ENCODE data around the gene CNRIP1.
"Not testable (repeated sequence)": the region's sequence is repeated elsewhere in the genome, so short reads cannot be mapped to it uniquely, and the experiment has no call there.

The CNRIP1 gene, protein sequence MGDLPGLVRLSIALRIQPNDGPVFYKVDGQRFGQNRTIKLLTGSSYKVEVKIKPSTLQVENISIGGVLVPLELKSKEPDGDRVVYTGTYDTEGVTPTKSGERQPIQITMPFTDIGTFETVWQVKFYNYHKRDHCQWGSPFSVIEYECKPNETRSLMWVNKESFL

DNA sequence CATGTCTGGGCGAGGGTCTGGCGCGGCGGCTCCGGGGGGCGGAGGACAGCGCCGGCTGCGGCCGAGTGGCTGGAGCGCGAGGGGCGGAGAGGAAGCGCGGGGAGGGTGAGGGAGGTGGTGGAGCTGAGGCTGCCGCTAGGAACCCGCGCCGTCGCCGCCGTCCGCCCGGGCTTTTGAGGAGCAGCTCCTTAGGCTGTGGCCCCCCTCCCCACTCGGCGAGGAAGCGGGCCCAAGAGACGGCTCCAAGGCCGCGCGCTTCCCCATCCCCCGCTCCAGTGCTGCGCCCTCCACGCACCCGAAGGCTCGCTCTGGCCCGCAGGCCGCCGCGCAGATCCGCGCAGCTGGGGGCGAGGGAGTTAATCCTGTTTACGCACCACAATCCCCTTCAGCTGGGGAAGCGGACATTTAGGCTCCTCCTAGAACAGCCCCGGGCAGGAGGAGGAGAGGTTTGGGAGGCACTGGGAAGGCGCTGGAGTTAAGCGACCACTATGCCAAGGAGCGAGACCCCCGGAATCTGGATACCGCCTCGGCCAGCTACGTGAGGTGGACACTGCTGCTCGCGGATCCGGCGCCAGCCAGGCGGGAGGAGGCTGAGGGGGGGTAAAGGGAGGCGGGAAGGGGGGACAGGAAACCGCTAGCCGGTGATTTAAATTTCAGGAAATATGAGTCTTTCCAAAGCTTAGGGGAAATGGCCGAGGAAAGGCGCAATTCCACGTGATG, at the start of gene CNRIP1:
CNRIP1 (minus strand) TSS at position 552 of the 720 bp plus-strand sequence; CDS start at position 3, 549 bp downstream.
- peak; percentile 81 for DNase-seq (ENCODE audit: low spot score)

DNA sequence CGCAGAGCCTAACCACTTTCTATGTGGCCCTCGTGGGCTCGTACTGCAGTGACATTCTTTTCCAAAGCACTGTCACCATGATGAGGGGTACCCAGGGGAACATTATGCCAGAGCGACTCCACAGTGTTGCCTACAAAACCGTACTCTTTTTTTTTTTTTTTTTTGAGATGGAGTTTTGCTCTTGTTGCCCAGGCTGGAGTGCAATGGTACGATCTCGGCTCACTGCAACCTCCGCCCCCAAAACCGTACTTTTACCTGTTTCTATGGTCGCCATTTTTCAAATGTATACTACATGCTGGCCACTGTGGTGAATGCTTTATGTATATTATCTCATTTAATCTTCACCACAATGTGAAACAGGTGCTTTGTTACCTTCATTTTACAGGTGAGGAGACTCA, 49.6 kb upstream of the CNRIP1 start:
- no peak for DNase-seq (ENCODE audit: low spot score)

DNA sequence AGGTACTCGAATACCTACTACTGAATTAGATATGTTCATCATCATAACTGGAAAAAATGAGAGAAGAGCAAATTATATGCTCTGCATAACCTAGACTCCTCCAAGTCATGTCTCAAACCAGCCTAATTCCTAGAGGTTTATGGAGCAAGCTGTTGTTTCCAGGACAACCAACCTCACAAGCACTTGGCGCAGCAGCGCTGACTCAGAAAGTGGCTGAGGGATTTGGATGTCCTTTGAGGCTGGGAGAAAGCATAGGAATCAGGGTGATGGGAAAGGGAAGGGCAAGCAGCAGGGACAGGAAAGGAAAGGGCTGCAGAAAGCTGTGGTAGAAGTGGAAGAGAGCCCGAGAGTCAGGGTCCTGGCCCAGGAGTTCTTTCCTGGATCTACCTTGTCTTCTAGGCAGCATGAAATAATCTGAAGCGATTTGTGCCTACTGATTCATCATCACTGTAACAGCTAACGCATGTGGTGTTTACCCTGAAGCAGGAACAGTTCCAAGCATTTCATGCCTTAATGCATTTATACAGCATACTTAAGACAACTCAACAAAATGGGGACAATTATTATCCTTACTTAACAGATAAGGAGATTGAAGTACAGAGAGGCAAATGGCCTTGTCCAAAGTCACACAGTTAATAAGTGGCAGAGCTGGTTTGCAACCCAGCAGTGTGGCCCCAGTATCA, 49.0 kb upstream of the CNRIP1 start:
- peak; percentile 84 for DNase-seq (ENCODE audit: low spot score)

DNA sequence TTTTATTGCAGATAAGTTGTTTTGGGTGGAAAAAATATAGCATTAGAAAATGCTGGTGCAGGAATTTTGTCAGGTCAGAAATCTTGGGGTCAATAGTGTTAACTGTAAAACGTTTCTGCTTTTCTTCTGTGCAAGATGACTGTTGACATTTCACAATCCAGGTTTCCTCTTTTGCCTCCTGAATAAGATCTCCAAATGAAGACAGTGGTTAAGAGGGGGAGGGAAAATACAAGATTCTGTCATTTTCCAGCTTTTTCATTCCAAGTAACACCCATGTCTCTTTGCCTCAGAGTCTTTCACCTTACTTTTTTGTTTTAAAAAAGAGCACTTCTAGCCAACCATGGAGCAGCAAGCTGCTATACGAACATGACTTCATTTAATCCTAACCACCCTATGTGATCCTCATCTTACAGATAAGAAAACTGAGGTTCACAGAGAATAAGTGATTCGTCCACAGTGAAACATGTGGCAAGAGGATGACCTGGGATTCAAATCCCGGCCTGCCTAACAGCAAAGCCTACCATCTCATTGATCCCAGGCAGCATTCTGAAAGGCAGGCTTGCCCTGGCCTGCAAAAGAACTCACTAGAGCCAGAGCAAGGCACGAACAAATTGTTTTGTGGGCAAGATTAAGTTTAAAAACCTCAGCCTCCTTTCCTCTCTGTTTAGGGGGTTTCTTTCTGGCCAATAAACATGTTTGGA, 48.4 kb upstream of the CNRIP1 start:
- no peak for DNase-seq (ENCODE audit: low spot score)

DNA sequence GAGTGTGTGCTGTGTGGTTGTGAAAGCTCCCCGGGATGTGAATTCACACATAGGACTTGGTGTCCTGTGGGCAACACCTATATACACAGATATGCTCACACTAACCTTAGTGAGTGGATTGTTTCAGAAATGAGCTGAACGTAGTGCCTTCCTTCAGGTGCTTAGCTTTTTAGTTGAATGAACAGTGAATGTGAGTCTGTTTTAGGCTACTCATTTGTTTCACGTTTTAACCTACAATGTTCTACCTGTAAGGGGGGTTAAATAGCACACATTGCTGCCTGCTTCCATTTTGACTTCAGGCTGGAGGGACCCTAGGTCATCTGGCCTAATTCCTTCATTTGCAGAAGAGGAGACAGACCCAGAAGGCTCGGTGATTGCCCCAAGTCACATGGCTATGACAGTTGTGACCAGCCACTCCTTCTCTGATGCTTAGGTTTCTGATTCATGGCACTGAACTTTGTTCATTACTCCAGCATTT, 46.4 kb upstream of the CNRIP1 start:
- DNase-seq (ENCODE audit: low spot score) = no peak

DNA sequence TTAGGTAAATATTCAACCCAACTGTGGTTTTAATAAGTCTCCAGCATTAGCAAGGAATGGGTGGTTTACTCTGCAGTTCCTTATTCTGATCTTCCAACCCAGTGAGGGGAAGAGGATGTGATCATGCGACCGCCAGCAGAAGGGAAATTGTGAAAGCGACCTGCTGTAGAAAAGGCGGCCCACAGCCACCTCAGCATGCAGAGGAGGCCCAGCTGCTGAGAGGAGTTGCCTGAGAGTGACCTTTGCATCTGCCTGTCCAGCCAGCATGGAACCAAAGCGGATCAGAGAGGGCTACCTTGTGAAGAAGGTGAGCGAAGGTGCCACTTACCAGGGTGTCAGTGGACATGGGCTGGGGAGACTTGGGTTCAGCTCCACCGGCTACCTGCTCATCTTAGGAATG, 45.3 kb upstream of the CNRIP1 start, which contains the start of gene PLEK:
PLEK (plus strand) TSS at position 196 of the 400 bp plus-strand sequence; CDS start at position 266, 70 bp downstream.
- no peak for DNase-seq (ENCODE audit: low spot score)

DNA sequence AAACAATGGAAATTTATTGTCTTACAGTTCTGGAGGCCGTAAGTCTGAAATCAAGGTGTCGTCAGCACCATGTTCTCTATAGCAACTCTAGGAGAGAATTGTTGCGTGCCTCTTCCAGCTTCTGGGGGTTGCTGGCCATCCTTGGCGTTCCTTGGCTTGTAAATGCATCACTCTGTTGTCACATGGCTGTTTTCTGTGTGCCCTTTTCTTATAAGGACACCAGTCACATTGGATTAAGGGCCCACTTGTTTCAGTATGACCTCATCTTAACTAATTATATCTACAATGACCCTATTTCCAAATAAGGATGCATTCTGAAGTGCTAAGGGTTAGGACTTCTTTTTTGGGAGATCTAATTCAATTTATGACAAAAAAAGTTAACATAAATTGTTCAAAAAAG, 44.0 kb upstream of the CNRIP1 start:
- DNase-seq (ENCODE audit: low spot score) = no peak

DNA sequence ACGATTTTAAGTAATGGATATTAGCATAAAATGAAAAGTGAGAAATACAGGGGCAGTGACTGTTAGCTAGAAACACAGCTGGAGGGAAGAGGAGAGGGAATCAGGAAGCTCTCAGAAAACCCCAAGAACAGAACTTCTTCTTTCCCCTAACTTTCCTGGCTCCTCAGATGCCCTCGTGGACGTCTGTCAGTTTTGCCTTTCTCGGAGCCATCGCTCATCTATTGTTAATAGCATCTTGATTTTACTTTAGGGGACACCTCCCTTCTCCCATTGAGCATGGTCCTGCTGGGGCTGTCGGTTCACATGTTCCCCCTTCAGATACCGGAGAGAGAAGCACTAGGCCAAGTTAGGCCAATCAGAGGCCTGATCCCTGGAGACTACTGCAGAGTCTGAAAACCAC, 43.0 kb upstream of the CNRIP1 start:
- DNase-seq (ENCODE audit: low spot score) = no peak

DNA sequence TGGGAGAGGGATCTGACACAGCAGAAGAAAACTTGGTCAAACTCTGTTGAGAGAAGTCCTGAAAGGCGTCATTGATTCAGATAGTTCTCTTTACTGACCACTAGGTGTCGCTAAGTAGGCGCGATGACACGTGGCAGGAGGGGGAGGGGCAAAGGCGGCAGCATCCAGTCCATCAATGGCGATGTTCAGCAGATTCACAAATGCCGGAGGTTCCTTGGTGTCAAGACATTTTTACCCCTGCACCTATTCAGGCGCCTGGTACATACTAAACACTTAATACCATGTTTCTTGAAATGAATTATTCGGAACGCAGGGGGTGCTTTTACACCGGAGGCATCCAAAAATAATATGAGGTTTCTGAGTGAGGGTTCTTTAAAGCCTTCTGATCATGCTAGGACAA, 42.3 kb upstream of the CNRIP1 start:
- DNase-seq (ENCODE audit: low spot score) = peak; percentile 54

DNA sequence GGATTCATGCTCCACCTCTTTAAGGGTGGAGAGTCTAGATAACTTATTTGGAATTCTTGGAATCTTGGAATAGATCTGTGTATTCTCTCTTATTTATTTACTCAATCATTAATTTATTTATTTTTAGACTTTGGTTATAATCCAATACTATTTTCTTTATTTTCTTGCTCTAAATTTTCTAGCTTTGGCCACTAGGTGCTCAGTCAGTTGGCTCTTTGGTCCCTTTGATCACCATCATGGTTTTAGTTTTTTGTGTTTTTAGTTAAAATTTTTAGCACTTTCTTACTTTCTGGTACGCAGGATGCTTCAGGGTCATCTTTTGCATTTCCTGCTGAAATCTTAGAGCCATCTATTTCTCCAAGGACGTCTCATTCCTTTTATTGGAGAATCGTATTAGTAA, 40.1 kb upstream of the CNRIP1 start:
- DNase-seq (ENCODE audit: low spot score) = no peak

DNA sequence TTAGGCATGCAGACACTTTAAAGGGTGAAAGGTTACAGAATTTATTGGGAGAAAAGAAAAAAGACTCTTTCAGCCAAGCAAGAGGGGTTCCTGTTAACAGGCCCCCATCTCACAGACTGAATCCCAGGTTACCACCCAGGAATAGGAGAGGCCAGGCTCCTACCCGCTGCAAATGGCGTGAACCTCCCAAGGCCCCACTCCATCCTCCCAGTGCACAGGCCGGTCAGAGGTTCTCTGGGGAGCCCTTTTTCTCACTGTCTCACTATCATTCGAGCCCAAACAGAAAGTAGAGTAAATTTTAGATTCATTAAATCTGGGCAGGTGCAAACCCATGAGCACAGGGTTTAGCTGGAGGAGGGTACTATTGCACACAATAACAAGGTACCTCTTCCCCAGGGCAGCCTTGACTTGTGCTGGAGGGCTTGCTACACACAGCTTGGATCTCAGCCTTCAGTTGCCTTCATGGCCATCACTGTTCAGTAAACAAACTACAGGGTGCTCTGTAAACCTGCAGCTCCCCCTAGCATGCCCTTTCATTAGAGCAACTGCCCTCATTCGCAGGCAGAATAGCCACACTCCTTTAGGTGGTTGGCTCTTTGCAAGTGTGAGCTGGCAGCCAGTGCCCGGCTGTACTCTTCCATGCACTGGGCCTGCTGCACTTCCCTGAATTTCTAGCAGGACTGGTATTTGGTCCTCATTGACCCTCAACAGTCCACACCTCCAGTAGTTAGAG, 38.0 kb upstream of the CNRIP1 start:
- peak; percentile 59 for DNase-seq (ENCODE audit: low spot score)

DNA sequence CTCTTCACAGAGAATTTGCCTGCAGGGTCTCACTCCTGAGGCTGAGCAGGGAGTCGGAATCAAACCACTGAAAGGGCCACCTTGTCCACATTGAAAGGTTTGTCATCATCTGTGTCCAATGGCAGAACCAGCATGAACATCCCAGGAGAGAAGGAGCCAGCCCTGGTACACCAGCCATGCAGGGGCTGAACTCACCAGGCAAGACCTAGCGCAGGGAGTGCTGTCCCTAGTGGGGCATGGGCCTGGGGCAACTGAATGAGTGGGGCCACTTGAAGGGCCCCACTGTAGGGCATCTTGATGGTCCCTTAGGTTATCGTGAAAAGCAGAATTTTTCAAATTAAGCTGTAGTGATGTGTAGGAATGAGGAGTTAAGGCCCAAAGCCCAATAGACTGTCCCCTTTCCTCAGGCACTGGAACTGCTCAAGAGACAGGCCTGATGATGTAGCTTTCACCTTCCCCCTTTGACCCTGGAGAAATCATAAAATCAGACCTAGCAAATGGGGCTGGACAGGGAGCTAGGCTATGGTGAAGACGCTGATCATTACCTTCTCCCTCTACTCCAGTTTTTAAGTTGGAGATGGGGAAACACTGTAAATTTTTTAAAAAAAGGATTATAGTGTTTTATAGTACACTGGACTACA, 37.0 kb upstream of the CNRIP1 start:
- DNase-seq (ENCODE audit: low spot score) = no peak

DNA sequence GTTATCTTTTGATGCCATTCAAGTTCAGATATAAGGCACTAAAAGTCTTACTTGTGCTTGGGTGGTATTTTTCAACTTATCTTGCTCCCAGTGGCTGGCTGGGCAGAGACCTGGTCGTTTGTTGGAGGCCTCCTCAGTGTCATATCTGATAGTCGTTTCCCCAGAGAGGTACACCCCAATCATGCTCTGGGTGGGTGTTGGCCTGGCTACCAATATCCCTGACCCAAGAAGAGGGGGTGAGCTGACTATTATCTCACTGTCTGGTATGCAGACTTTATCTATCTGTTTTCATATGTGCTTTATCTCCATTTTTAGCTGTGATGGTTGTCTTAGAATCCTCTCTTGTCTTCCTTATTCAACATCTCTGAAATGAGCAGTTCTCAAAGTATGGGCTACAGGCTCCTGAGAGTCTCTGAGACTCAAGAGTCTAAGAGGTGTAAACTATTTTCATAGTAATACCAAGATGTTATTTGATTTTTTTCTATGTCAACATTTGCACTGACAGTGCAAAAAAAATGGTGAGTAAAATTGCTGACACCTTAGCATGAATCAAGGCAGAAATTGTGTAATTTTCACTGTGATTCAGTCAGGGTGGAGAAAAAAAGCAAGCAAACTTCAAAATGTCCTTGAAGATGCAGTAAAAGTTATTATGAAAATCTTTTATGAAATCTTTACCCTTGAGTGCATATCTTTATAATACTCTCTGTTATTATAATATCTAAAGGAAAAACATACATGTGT, 33.1 kb upstream of the CNRIP1 start:
- DNase-seq (ENCODE audit: low spot score) = no peak

DNA sequence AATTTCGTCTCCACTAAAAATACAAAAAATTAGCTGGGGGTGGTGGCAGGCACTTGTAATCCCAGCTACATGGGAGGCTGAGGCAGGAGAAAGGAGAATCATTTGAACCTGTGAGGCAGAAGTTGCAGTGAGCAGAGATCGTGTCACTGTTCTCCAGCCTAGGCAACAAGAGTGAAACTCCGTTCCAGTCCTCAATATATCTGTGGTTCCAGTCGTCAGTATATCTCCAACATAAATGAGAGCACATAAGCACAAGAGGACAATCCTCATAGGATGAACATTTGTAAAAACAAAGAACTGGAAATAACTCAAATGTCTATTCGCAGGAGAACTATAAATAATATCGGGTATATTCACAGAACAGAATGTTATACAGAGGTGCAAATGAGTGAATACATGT, 32.2 kb upstream of the CNRIP1 start:
- DNase-seq (ENCODE audit: low spot score) = no peak

DNA sequence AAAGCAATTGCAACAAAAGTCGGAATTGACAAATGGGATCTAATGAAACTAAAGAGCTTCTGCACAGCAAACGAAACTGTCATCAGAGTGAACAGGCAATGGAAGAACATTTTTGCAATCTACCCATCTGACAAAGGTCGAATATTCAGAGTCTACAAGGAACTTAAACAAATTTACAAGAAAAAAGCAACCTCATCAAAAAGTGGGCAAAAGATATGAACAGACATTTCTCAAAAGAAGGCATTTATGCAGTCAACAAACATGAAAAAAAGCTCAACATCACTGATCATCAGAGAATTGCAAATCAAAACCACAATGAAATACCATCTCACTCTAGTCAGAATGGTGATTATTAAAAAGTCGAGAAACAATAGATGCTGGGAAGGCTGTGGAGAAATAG, 29.3 kb upstream of the CNRIP1 start:
- not testable (repeated sequence) for DNase-seq (ENCODE audit: low spot score)

DNA sequence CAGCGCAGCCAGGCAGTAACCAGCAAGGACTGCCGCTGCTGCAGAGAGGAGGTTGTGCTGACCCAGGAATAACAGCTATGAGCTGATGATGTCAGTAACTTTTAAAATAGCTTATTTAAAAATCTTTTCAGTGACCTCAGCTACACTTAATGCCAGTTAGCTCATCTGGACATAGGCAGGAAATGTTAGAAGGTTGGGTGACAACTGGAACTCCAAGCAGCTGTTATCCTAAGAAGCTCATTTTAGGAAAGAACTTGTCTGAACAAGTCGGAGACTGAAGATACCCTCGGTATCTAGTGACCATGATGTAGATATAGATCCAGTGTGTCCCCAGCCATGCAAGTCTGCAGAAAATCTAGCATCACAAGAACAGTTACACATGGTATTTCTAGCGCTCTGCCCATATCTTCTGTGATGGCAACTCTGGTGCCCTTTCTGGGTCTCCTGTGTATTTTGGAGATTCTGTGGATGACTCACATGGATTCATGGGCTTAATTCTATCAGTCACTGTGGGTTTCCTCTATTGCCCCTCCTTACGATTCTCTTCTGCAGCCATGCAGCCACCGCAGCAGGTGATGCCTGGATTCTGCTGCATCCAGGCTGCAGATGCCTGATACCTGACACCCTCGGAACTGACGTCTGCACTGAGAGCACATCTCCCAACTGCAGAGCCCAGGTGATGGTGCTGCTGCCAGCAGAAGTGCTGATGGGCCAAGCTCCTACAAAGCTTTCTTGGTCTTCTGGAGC, 25.6 kb upstream of the CNRIP1 start:
- DNase-seq (ENCODE audit: low spot score) = no peak

DNA sequence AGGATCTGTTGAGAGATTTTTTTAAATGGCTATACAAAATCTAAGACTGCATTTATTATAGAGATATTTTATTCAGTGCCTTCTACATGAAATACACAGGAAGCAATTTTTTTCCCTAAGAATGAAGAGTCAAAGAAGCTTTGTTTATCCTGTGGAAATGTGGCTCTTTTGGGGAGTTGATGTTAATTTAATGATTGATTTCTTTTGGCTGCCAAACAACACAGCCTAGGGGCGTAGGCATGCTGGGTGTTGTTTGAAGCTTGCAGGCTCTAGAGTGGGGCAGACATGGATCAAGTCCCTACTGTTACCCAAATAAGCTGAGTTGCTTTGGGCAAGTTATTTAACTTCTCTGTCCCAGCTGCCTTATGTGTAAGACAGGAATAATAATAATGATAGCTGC, 24.3 kb upstream of the CNRIP1 start:
- DNase-seq (ENCODE audit: low spot score) = no peak

DNA sequence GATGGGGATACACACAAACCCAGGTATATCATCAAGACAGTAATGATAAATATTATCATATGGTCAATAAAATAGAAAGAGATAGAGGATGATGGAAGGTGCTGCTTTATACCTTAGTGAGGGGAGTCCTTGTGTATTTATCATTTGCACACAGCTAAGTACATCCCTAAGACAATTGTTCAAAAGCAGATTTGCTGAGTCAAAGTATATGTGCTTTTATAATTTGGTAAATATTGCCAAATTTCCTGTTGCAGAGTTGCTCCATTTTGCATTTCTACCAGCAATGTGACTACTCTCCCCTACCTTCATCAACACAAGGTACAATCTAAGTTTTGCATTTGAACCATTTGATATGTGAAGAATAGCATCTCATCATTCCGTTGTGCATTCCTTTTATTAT, 22.7 kb upstream of the CNRIP1 start:
- DNase-seq (ENCODE audit: low spot score) = no peak

DNA sequence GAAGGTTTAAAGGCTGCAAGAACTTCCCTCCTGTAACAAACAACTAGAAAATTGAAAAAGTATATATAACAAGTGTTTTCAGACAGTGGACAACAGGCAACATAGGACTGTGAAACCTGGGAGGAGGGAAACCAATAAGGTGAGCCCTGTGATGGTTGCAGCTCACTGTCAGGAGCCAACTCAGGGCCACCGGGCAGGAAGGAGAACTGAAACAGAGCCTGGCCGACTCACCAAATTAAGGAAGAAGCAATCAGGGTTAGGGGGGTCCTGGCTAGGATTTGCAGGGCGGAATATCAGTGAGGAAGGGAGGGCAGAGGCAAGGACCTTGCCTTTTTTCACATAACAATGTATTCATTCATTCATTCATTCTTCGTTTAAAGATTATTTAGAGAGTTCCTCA, 21.8 kb upstream of the CNRIP1 start:
- DNase-seq (ENCODE audit: low spot score) = no peak

DNA sequence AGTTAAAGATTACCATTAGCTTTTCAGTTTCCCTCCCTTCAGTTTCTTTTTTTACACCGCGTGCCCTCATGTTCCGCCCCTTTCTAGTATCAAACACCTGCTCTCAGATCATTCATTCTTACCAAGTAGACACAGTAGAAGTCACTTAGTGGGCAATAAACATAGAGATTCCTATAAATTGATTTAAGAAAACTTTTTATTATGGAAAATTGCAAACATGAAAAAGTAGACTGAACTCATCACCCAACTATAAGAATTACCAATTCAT, 21.2 kb upstream of the CNRIP1 start:
- no peak for DNase-seq (ENCODE audit: low spot score)
